K562 (cell line): ENCODE measurements around the gene WDR91. TPM values are rescaled to one million over a fixed set of nuclear protein-coding genes. Genes with fewer than 3 reads are reported as not detected.
A peak's percentile ranks its signal among the peaks of the same experiment; 100 is the strongest.

Experiments used
- CCNT2 ChIP-seq: IDR thresholded peaks from 2 replicates; pipeline ENCODE4 v1.6.1; 2011; ENCODE audit warnings: borderline replicate concordance, low read depth, mild to moderate bottlenecking, moderate library complexity, mixed read lengths, low read length; ENCODE audit not compliant: insufficient read length; ENCODE audit errors: extremely low read depth
- CTBP1 ChIP-seq: fragments of 450-650 bp; IDR thresholded peaks from 2 replicates; pipeline ENCODE4 v1.6.1; 2016; ENCODE audit warnings: borderline replicate concordance
- ESRRA ChIP-seq: fragments of 450-650 bp; IDR thresholded peaks from 2 replicates; pipeline ENCODE4 v1.6.1; 2014; ENCODE audit warnings: low read depth, mild to moderate bottlenecking, moderate library complexity, borderline replicate concordance
- HCFC1 ChIP-seq: IDR thresholded peaks from 2 replicates; pipeline ENCODE4 v1.6.1; 2012; ENCODE audit warnings: low read depth, low read length, improper control_type of control experiment
- MAZ ChIP-seq, 2 experiments: fragments of 450-650 bp in 1 of 2; sonication (generic) in 1 of 2; formaldehyde crosslinking; IDR thresholded peaks in 1 of 2; conservative IDR thresholded peaks in 1 of 2; 2 replicates each; pipeline versions ENCODE4 v1.4.0 to v1.5.0; 2020; ENCODE audit warnings: mild to moderate bottlenecking in 1 of 2, missing genetic modification reagents in 1 of 2
- NFATC3 ChIP-seq: fragments of 450-650 bp; IDR thresholded peaks from 2 replicates; pipeline ENCODE4 v1.6.1; 2017; ENCODE audit warnings: mild to moderate bottlenecking
- PHF8 ChIP-seq: fragments of 200-600 bp; sonication (generic); IDR thresholded peaks from 2 replicates; pipeline ENCODE4 v1.6.1; 2012; ENCODE audit warnings: mixed run types, mild to moderate bottlenecking, inconsistent platforms, low read length, moderate library complexity, borderline replicate concordance
- POLR2G ChIP-seq: fragments of 200-400 bp; formaldehyde crosslinking; IDR thresholded peaks from 2 replicates; pipeline ENCODE4 v1.6.1; 2017; ENCODE audit warnings: low read depth, mild to moderate bottlenecking, antibody characterized with exemption, low read length, moderate library complexity
- POLR3A ChIP-seq: IDR thresholded peaks from 2 replicates; pipeline ENCODE4 v1.6.1; 2011; ENCODE audit warnings: borderline replicate concordance, mild to moderate bottlenecking, moderate library complexity; ENCODE audit not compliant: insufficient read length, insufficient read depth; ENCODE audit errors: extremely low read depth
- RAD21 ChIP-seq, 2 experiments: fragments of 250-450 bp in 1 of 2; fragments of 450-650 bp in 1 of 2; sonication (Bioruptor Pico) in 1 of 2; formaldehyde crosslinking in 1 of 2; IDR thresholded peaks in 1 of 2; conservative IDR thresholded peaks in 1 of 2; 2 replicates each; pipeline versions ENCODE4 v1.4.0 to v1.8.0; 2020 to 2022; ENCODE audit warnings: mild to moderate bottlenecking in 2 of 2, moderate library complexity in 1 of 2
- polyA plus RNA-seq, 8 experiments: library from polyadenylated mRNA; depleted of rRNA in 4 of 8; stranded (reverse) in 5 of 8; unstranded in 3 of 8; fragments of >200 nt; fragmentation: Nextera tagmentation in 2 of 8; fragmentation: Illumina TruSeq in 1 of 8; extraction: Ambion mirVana in 2 of 8; extraction: Trizol in 1 of 8; gene quantifications; 2 replicates each; pipeline versions ENCODE4 v1.2.1 to v1.2.3, GENCODE V29; 2011 to 2014; ENCODE audit warnings: inconsistent platforms in 1 of 8, missing spikeins in 1 of 8
- total RNA-seq, 7 experiments: library from RNA; depleted of rRNA in 6 of 7; stranded (reverse); fragments of >200 nt in 6 of 7; fragmentation: Illumina TruSeq in 2 of 7; extraction: Trizol in 2 of 7; gene quantifications; 2 replicates each; pipeline versions ENCODE4 v1.2.1 to v1.2.3, GENCODE V29; 2011 to 2021; ENCODE audit warnings: low replicate concordance in 1 of 7
- TF ChIP-seq, protein P1 (sequence below): fragments of 450-650 bp; IDR thresholded peaks from 2 replicates; pipeline ENCODE4 v1.6.1; 2016; ENCODE audit warnings: antibody characterized with exemption
- TF ChIP-seq, protein P2 (sequence below): sonication (generic); formaldehyde crosslinking; IDR thresholded peaks from 2 replicates; pipeline ENCODE4 v1.9.0; 2022; ENCODE audit warnings: mild to moderate bottlenecking, missing genetic modification reagents
- TF ChIP-seq, protein P3 (sequence below): sonication (generic); formaldehyde crosslinking; IDR thresholded peaks from 2 replicates; pipeline ENCODE4 v1.8.0; 2023; ENCODE audit warnings: missing genetic modification reagents, mild to moderate bottlenecking, borderline replicate concordance
- TF ChIP-seq, protein P4 (sequence below): sonication (generic); formaldehyde crosslinking; IDR thresholded peaks from 2 replicates; pipeline ENCODE4 v1.8.0; 2022; ENCODE audit warnings: mild to moderate bottlenecking, missing genetic modification reagents

Gene WDR91
- total and polyA plus RNA-seq, 9 of the 15 experiments (the other 6 are each of a cell fraction or from before 2014, with no cell fraction given), result 1.9 to 18.2 (median 9.8) TPM

DNA sequence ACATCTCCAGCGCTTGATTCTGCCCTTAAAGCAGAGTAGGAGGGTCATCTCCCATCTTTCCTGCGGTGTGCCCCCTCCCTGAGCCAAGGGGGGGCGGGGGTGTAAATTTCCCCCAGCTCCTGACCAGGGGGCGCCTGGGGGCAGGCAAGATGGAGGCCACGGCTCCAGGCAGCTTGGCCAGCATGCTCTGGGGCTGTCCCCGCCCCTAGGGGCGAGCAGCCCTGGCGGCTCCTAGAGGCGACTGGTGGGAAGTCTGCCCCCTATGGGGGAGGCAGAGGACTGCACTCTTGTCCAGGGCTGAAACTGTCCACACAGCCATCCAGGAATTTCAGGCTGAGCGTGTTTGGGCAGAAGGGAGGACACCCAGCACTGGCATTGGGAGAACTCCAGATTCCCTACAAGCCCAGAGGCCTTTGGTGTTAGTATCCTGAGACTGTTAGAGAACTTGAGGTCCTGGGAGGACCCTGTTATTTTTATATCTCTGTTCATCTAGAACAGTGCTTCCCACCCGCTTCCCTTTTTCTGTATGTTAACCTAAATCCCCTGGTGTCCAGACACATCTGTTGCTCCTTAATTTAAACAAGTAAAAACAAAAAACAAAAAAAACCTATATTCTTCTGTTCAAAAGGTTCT lies 26.9 kb upstream of the WDR91 start (continued):
- TF ChIP-seq CTBP1, result peak; percentile 47
- TF ChIP-seq ESRRA, result 0 out of 2 replicates have a peak, but pooled peaks have one; percentile 26
- TF ChIP-seq, protein P1, sequence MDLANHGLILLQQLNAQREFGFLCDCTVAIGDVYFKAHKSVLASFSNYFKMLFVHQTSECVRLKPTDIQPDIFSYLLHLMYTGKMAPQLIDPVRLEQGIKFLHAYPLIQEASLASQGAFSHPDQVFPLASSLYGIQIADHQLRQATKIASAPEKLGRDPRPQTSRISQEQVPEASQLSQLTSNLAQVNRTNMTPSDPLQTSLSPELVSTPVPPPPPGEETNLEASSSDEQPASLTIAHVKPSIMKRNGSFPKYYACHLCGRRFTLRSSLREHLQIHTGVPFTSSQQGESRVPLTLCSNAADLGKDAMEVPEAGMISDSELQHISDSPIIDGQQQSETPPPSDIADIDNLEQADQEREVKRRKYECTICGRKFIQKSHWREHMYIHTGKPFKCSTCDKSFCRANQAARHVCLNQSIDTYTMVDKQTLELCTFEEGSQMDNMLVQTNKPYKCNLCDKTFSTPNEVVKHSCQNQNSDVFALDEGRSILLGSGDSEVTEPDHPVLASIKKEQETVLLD, result no peak
- peak in 1 of 2 experiments; percentile 40; a peak in 1 of 4 replicates for TF ChIP-seq MAZ (CRISPR knock-in tag; conservative IDR thresholded peaks at IDR 0.05 in 1 of 2, IDR thresholded peaks at IDR 0.05 in 1 of 2)
- no peak for TF ChIP-seq NFATC3
- peak; percentile 48; the same call in 1 of the 2 replicates for TF ChIP-seq HCFC1
- TF ChIP-seq, protein P2, sequence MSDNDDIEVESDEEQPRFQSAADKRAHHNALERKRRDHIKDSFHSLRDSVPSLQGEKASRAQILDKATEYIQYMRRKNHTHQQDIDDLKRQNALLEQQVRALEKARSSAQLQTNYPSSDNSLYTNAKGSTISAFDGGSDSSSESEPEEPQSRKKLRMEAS, result peak; percentile 47; the same call in 1 of the 2 replicates
- TF ChIP-seq RAD21 (CRISPR knock-in tag; conservative IDR thresholded peaks at IDR 0.05 in 1 of 2, IDR thresholded peaks at IDR 0.05 in 1 of 2), result peak in 1 of 2 experiments; percentile 54; a peak in 2 of 4 replicates
- TF ChIP-seq, protein P3, sequence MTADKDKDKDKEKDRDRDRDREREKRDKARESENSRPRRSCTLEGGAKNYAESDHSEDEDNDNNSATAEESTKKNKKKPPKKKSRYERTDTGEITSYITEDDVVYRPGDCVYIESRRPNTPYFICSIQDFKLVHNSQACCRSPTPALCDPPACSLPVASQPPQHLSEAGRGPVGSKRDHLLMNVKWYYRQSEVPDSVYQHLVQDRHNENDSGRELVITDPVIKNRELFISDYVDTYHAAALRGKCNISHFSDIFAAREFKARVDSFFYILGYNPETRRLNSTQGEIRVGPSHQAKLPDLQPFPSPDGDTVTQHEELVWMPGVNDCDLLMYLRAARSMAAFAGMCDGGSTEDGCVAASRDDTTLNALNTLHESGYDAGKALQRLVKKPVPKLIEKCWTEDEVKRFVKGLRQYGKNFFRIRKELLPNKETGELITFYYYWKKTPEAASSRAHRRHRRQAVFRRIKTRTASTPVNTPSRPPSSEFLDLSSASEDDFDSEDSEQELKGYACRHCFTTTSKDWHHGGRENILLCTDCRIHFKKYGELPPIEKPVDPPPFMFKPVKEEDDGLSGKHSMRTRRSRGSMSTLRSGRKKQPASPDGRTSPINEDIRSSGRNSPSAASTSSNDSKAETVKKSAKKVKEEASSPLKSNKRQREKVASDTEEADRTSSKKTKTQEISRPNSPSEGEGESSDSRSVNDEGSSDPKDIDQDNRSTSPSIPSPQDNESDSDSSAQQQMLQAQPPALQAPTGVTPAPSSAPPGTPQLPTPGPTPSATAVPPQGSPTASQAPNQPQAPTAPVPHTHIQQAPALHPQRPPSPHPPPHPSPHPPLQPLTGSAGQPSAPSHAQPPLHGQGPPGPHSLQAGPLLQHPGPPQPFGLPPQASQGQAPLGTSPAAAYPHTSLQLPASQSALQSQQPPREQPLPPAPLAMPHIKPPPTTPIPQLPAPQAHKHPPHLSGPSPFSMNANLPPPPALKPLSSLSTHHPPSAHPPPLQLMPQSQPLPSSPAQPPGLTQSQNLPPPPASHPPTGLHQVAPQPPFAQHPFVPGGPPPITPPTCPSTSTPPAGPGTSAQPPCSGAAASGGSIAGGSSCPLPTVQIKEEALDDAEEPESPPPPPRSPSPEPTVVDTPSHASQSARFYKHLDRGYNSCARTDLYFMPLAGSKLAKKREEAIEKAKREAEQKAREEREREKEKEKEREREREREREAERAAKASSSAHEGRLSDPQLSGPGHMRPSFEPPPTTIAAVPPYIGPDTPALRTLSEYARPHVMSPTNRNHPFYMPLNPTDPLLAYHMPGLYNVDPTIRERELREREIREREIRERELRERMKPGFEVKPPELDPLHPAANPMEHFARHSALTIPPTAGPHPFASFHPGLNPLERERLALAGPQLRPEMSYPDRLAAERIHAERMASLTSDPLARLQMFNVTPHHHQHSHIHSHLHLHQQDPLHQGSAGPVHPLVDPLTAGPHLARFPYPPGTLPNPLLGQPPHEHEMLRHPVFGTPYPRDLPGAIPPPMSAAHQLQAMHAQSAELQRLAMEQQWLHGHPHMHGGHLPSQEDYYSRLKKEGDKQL (CRISPR knock-in tag), result no peak
- TF ChIP-seq, protein P4, sequence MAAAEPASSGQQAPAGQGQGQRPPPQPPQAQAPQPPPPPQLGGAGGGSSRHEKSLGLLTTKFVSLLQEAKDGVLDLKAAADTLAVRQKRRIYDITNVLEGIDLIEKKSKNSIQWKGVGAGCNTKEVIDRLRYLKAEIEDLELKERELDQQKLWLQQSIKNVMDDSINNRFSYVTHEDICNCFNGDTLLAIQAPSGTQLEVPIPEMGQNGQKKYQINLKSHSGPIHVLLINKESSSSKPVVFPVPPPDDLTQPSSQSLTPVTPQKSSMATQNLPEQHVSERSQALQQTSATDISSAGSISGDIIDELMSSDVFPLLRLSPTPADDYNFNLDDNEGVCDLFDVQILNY (CRISPR knock-in tag), result no peak
- no peak for TF ChIP-seq POLR3A
- TF ChIP-seq POLR2G, result peak; percentile 59
- no peak for TF ChIP-seq CCNT2
- TF ChIP-seq PHF8, result peak; percentile 23; the same call in 1 of the 2 replicates
